ENCODE measurements around the gene ME2. TPM values are rescaled to one million over a fixed set of nuclear protein-coding genes. Genes with fewer than 3 reads are reported as not detected.
"Not testable (repeated sequence)": the region's sequence is repeated elsewhere in the genome, so short reads cannot be mapped to it uniquely, and the experiment has no call there.

ME2 gene
- total RNA-seq, 1 experiment from 2014 or later, result 111 TPM

- no peak for DNase-seq (ENCODE audit: low read depth)
These were observed 32.1 kb downstream of the ME2 start for GRCh38 chr18:50911006-50911405.

GRCh38 chr18:50917021-50917420 lies 38.1 kb downstream of the ME2 start:
- no peak for DNase-seq (ENCODE audit: low read depth)

DNA sequence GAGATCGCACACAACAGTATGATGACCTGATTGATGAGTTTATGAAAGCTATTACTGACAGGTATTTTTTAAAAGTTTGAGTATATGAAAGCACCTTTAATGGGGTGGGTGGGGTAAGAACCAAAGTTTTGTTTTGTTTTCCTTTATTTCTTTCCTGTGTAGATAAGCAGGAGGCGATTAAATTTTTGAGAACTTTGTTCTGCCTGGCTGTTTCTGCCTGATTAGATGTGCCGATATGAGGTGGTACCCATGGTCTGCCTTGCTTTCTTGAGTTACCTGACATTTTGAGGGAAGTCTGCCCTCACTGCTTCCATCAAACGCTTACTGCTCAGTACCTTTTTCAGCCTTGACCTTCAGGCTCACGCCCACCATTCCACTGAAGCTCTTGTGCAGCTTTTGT lies 39.2 kb downstream of the ME2 start:
- no peak for DNase-seq (ENCODE audit: low read depth)

DNA sequence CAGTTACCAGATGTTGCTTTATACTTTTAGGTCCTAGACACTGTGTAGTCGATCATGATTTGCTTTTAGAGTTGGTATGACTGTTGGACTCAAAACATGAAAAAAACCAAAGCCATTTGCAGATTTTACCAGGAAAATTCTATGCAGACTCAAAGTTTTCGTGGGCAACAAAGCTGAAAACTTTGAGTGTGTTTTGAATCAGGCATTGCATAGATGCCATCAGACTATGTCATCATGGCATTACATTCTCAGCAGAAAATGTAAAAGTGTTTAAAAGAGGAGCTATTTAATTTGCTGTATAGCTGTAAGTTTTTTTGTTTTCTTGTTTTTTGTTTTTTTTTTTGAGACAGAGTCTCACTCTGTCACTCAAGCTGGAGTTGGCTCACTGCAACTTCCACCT lies 45.5 kb downstream of the ME2 start:
- no peak for DNase-seq (ENCODE audit: low read depth)

- no peak for DNase-seq (ENCODE audit: low read depth)
These were observed 47.6 kb downstream of the ME2 start for GRCh38 chr18:50926521-50926920.

GRCh38 chr18:50928551-50928950 lies 49.6 kb downstream of the ME2 start:
- peak; percentile 53 for DNase-seq (ENCODE audit: low read depth)

GRCh38 chr18:50933684-50934083 lies 54.8 kb downstream of the ME2 start:
- no peak for DNase-seq (ENCODE audit: low read depth)

GRCh38 chr18:50934545-50935211 lies 55.8 kb downstream of the ME2 start:
- DNase-seq (ENCODE audit: low read depth), result no peak

GRCh38 chr18:50935493-50936191 lies 56.7 kb downstream of the ME2 start:
- DNase-seq (ENCODE audit: low read depth), result no peak

DNA sequence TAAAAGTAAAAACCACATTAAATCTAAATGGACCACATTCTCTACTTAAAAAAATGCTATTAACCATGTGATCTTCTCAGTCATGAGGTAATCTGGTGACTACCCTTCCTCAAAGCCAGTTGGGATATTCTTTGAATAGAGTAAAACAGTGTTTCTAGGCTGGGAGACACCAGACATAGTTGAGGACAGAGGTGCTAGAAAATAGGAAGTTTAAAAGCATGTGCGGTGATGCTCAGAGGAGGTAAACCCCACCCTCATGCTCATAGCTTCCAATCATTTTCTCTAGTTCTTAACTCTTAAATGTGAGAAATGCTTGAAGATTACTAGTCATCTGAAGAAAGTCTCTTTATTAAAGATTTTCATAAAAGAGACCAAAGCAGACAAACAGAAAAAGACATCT lies 58.3 kb downstream of the ME2 start:
- DNase-seq (ENCODE audit: low read depth), result no peak

DNA sequence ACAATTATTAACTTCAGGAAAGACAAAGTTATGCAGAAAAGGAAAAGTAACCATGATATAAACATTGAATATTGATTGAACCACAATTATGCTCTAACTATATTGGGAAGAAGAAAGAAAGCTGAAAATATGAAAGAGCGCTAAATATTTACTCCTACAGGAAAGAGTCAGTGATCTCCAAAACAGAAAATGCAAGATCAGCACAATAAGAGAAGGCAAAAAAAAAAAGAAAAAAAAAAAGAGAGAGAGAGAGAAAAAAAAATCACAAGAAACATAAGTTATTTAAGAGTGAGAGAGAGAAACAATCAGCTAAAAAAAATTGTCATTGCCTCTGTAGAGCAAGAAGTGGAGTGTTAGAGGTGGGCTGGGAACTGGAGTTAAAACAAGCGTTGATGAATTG lies 60.0 kb downstream of the ME2 start:
- no peak for DNase-seq (ENCODE audit: low read depth)

GRCh38 chr18:50944245-50944932 lies 65.5 kb downstream of the ME2 start:
- peak; percentile 31 for DNase-seq (ENCODE audit: low read depth)

DNA sequence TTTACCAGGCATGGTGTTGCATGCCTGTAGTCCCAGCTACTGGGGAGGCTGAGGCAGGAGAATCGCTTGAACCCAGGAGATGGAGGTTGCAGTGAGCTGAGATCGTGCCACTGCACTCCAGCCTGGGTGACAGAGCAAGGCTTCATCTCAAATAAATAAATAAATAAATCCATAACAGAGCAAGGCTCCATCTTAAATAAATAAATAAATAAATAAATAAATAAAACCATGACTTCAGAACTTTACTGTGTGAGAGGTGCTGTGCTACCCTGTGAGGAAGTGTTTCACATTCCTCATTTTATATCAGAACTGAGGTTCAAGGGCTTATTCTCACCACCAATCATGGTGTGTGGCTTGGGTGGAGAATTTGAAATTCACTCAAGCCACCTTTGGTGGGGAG lies 67.0 kb downstream of the ME2 start:
- DNase-seq (ENCODE audit: low read depth), result not testable (repeated sequence)

DNA sequence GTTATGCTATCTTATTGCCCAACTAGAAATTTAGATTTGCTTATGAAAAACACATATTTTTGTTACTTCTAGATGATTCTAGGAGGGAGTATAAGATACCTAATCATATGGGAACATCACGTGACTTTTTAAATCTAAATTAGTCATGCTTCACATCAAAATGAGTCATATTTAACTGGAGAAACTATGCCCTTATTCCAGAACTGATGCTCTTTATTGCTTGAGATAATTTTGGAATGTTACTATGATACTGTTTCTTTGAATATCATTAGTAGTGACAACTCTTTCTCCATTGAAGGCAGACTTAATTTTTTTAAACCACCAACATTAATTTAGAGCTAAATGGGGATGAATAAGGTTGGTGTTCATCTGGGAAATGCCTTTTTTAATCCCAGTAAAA lies 69.0 kb downstream of the ME2 start:
- DNase-seq (ENCODE audit: low read depth), result peak; percentile 50

DNA sequence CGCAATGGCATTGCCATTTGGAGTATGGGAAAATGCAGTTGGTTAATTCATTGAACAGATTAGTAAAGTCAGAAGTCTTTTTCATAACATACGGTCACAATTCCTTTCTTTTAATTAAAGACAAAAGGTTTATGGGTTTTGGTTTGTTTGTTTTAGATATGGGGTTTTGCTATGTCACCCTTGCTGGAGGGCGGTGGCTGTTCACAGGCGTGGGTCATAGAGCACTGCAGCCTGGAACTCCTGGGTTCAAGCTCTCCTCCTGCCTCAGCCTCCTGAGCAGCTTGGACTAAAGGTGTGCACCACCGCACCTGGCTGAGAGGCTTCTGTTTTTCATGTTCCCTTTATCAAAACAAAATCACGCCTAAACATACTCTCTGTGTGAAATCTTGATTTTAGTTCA lies 70.3 kb downstream of the ME2 start:
- DNase-seq (ENCODE audit: low read depth), result no peak

DNA sequence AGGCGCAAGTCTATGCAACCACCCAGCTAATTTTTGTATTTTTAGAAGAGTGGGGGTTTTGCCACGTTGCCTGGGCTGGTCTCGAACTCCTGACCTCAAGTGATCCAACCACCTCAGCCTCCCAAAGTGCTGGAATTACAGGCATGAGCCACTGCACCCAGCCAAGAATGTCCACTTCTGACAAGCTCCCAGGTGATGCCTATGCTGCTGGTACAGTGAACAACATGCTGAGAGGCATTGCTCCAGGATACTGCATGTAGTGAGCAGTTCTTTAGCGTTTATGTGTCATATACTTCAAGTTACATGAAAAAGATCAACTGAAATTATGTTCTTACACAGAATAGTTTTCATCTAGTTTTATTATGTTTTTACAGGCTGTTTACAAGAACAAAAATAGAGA lies 71.7 kb downstream of the ME2 start:
- DNase-seq (ENCODE audit: low read depth), result no peak

- no peak for DNase-seq (ENCODE audit: low read depth)
These were observed 74.9 kb downstream of the ME2 start for GRCh38 chr18:50953822-50954221.

GRCh38 chr18:50955253-50955652 lies 76.3 kb downstream of the ME2 start:
- DNase-seq (ENCODE audit: low read depth), result no peak

- DNase-seq (ENCODE audit: low read depth), result no peak
These were observed 77.2 kb downstream of the ME2 start for GRCh38 chr18:50956116-50956515.

DNA sequence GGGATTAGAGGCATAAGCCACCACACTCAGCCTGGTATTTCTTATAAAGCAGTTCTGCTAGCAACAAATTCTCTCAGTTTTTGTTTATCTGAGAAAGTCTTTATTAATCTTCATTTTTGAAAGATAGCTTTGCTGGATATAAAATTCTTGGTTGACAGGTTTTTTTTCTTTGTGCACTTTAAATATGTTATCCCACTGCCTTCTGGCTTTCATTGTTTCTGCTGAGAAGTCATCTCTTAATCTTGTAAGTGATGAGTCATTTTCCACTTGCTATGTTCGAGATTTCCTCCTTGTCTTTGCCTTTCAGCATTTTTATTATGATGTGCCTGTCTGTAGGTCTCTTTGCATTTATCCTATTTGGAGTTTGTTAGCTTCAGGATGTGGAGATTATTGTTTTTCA lies 83.1 kb downstream of the ME2 start:
- peak; percentile 5 for DNase-seq (ENCODE audit: low read depth)

DNA sequence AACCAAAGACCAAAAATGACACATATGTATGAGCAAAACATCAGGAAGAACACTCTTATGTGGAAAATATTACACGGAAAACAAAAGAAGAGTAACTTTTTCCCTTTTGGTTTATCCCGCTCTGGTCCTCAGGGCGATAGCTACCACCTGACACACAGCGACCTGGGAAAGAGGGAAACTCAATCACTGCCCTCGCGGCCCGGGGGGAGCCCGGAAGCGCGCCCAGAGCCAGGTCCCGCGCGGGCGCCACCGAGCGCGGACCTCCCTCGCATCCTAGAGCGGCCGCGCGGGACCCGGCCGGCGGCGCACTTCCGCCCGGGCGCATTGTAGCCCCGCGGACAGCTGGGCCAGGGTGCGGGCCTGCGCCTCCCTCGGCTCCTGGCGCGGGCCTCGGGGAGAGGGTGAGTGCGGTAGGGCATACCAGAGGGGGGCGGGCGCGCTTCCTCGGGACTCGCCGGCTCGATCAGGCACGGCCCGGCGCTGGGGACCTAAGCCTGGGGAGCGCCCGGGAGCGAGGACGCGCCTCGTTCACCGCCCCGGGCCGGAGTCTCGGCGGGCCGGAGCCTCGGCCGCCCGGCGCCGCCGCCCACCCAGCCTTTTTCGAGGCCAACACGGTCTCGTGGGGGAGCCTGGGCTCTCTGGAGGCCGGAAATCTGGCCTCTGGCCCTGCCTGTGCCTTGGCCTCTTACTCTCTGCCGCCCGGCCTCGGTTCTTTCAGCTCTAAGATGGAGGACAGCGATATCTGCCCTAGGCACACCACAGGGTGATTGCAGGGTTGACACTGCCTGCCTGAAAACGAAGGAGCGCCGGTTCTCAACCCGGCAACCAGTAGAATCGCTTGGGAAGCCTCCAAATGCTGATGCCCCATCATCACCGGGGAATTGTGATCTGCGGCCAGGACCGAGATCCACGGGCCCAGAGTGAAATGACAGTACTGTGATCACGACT lies 89.1 kb downstream of the ME2 start, which contains the start of gene ELAC1:
ELAC1 (plus strand) TSS at position 327 of the 948 bp plus-strand sequence. CDS start 6,365 bp downstream, outside the sequence.
- DNase-seq (ENCODE audit: low read depth), result peak; percentile 78
